GM18868 (cell line): ENCODE data around the gene CTIF.

Experiments
- ATAC-seq: cut with Tn5 transposase; IDR thresholded peaks from one replicate; pipeline ENCODE4 v1.9.1; 2021; ENCODE audit warnings: mild to moderate bottlenecking, moderate library complexity; ENCODE audit not compliant: unreplicated experiment

CTIF gene

GRCh38 chr18:48902023-48902855 is 363.4 kb downstream of the CTIF start:
- no peak for ATAC-seq

- no peak for ATAC-seq
These were observed 364.2 kb downstream of the CTIF start for GRCh38 chr18:48902856-48903601.

GRCh38 chr18:48904091-48904490 is 365.3 kb downstream of the CTIF start:
- ATAC-seq = no peak

- no peak for ATAC-seq
These were observed 366.1 kb downstream of the CTIF start for GRCh38 chr18:48904847-48905394.

- no peak for ATAC-seq
These were observed 366.7 kb downstream of the CTIF start for GRCh38 chr18:48905513-48905912.

DNA sequence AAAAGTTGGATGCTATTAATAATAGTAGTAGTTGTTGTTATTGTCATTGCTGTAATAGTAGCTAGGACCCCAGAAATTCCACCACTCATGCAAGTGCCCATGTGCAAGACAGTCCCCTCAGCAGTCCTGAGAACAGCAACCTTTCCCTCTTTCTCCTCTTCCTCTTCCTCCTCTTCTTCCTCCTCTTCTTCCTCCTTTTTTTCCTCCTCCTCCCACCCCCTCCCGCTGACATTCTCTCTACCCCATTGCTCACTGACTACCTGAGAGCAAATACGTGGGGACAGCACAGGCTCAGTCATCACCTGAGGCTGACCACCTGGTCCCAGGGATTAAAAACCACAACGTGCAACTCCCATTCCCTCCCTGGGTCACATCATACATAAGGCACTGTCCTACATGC is 370.1 kb downstream of the CTIF start:
- ATAC-seq = no peak

DNA sequence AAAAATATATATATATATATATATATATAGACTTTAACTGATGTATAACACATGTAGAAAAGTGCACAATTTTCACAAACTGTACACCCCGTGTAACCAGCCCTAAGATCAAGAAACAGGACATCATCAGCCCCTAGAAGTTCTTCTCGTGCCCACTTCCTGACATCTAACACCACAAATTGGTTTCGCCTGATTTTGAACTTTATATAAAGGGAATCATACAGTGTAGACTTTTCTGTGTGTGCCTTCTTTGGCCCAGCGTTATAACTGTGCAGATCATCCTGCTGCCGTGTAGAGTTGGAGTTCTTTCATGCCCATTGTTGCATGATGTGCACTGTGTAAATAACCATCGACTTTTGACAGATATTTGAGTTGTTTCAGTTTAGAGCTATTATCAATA is 370.9 kb downstream of the CTIF start:
- no peak for ATAC-seq

DNA sequence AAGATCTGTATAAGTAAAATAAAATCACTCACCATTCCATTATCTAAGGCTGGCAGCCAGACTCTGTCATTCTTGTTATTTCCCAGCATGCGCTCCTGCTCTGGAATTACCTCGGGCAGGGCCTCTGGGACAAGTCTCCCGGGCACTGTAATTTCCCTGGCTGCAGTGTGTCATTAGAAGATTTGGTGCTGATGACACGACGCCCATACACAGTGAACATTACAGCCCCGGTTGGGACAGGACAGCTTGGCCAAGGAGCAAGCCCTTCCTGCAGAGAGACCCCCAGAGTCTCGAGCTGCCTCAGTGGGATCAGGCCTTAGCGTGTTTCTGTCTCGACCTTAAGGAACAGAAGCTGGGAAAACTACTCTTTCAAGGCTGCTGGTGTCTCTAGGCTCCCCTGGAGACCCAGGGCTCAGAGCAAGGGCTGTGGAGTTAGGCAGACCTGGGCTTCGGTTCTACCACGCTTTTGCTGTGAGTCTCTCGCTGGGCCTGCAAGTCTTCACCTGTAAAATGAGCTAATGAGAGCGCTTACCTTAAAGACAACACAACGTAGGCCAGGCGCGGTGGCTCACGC is 372.2 kb downstream of the CTIF start:
- no peak for ATAC-seq
